Cortex of kidney (tissue), 1 donor: Measurements from ENCODE around the gene GRPEL2.
"Not testable (repeated sequence)": the region's sequence is repeated elsewhere in the genome, so short reads cannot be mapped to it uniquely, and the experiment has no call there.

Experiments used
- DNase-seq: peaks from one replicate; lab custom pipeline; 2025; lab: John Stamatoyannopoulos, UW

Gene GRPEL2

GRCh38 chr5:149376711-149377447 is 31.6 kb downstream of the GRPEL2 start:
- DNase-seq, result no peak

GRCh38 chr5:149378241-149378820 is 33.0 kb downstream of the GRPEL2 start:
- no peak for DNase-seq

- no peak for DNase-seq
These were observed 34.0 kb downstream of the GRPEL2 start, which contains the start of gene IL17B for GRCh38 chr5:149379177-149379761. IL17B (minus strand) TSS chr5:149379292; CDS start chr5:149379225, 67 bp downstream.

GRCh38 chr5:149379818-149380374 is 34.6 kb downstream of the GRPEL2 start:
- DNase-seq, result no peak

- DNase-seq, result no peak
These were observed 35.3 kb downstream of the GRPEL2 start for GRCh38 chr5:149380466-149381121.

GRCh38 chr5:149381261-149381985 is 36.1 kb downstream of the GRPEL2 start:
- DNase-seq, result no peak

- DNase-seq, result no peak
These were observed 36.7 kb downstream of the GRPEL2 start for GRCh38 chr5:149381986-149382338.

GRCh38 chr5:149382517-149383220 is 37.4 kb downstream of the GRPEL2 start:
- no peak for DNase-seq

GRCh38 chr5:149383399-149383798 is 38.1 kb downstream of the GRPEL2 start:
- no peak for DNase-seq

- DNase-seq, result no peak
These were observed 40.9 kb downstream of the GRPEL2 start for GRCh38 chr5:149386166-149386565.

GRCh38 chr5:149387081-149387631 is 41.9 kb downstream of the GRPEL2 start:
- no peak for DNase-seq

GRCh38 chr5:149387982-149388381 is 42.7 kb downstream of the GRPEL2 start:
- no peak for DNase-seq

GRCh38 chr5:149388498-149389190 is 43.3 kb downstream of the GRPEL2 start:
- no peak for DNase-seq

- no peak for DNase-seq
These were observed 44.5 kb downstream of the GRPEL2 start for GRCh38 chr5:149389552-149390495.

- DNase-seq, result not testable (repeated sequence)
These were observed 45.8 kb downstream of the GRPEL2 start for GRCh38 chr5:149391076-149391475.

- DNase-seq, result no peak
These were observed 46.2 kb downstream of the GRPEL2 start for GRCh38 chr5:149391524-149391923.

- no peak for DNase-seq
These were observed 47.4 kb downstream of the GRPEL2 start for GRCh38 chr5:149392718-149393117.

- DNase-seq, result not testable (repeated sequence)
These were observed 49.7 kb downstream of the GRPEL2 start for GRCh38 chr5:149394996-149395395.

GRCh38 chr5:149397530-149397929 is 52.2 kb downstream of the GRPEL2 start:
- no peak for DNase-seq
